OCI-LY7 (cell line): ENCODE data around the gene BAZ1A. TPM values are rescaled to one million over a fixed set of nuclear protein-coding genes. Genes with fewer than 3 reads are reported as not detected.
"Not testable (repeated sequence)": the region's sequence is repeated elsewhere in the genome, so short reads cannot be mapped to it uniquely, and the experiment has no call there.

ENCODE experiments used
- BruUV-seq: library from RNA; stranded (reverse); fragments of 400-500 nt; replicated peaks from 2 replicates; lab custom pipeline; 2021; lab: Mats Ljungman, UMichigan
- CTCF ChIA-PET: fragments of 300-600 bp; sonication (Branson Sonifier 250); formaldehyde crosslinking; loops from one replicate; lab custom pipeline; 2022; ENCODE audit warnings: antibody characterized with exemption; ENCODE audit not compliant: unreplicated experiment; lab: Charles Lee
- POLR2A ChIA-PET: fragments of 300-600 bp; sonication (Branson Sonifier 250); formaldehyde crosslinking; loops from one replicate; lab custom pipeline; 2022; ENCODE audit warnings: antibody characterized with exemption; lab: Charles Lee
- DNase-seq: peaks from one replicate; pipeline ENCODE4 v3.0.0-alpha.2; 2015; ENCODE audit warnings: low spot score
- H2AFZ ChIP-seq: fragments of 200-600 bp; sonication (generic), shearing (Covaris generic); 2 replicates; pipeline ENCODE4 v1.6.1; 2014; ENCODE audit warnings: mild to moderate bottlenecking, antibody characterized with exemption, low read length, moderate library complexity
- H3K27ac ChIP-seq: fragments of 200-600 bp; sonication (generic); 2 replicates; pipeline ENCODE4 v1.5.1; 2014; ENCODE audit warnings: mixed run types, low read depth, mild to moderate bottlenecking, moderate library complexity, low read length, inconsistent platforms; ENCODE audit not compliant: poor library complexity, severe bottlenecking
- H3K36me3 ChIP-seq: fragments of 200-600 bp; sonication (generic); 2 replicates; pipeline ENCODE4 v1.6.1; 2014; ENCODE audit warnings: mild to moderate bottlenecking, antibody characterized with exemption, low read length, moderate library complexity, mixed read lengths; ENCODE audit not compliant: insufficient read depth
- H3K4me1 ChIP-seq: fragments of 200-600 bp; sonication (generic); 2 replicates; pipeline ENCODE4 v1.5.1; 2014; ENCODE audit warnings: mild to moderate bottlenecking, low read length; ENCODE audit not compliant: insufficient read depth, poor library complexity, severe bottlenecking
- H3K4me2 ChIP-seq: fragments of 200-600 bp; sonication (generic); 2 replicates; pipeline ENCODE4 v1.6.1; 2014; ENCODE audit warnings: mild to moderate bottlenecking, low read length
- H3K4me3 ChIP-seq: fragments of 200-600 bp; sonication (generic); 2 replicates; pipeline ENCODE4 v1.5.1; 2014; ENCODE audit warnings: mild to moderate bottlenecking, low read depth, low read length; ENCODE audit not compliant: poor library complexity, severe bottlenecking
- H3K79me2 ChIP-seq: fragments of 200-600 bp; sonication (generic); 2 replicates; pipeline ENCODE4 v1.6.1; 2016; ENCODE audit warnings: low read depth, mild to moderate bottlenecking, low read length, moderate library complexity, mixed read lengths; ENCODE audit not compliant: insufficient read depth
- H3K9me2 ChIP-seq: fragments of 200-600 bp; sonication (generic); 2 replicates; pipeline ENCODE4 v1.6.1; 2016; ENCODE audit warnings: mild to moderate bottlenecking, low read length, mixed read lengths; ENCODE audit not compliant: insufficient read depth
- H3K9me3 ChIP-seq: fragments of 200-600 bp; sonication (generic); 2 replicates; pipeline ENCODE4 v1.6.1; 2014; ENCODE audit warnings: mild to moderate bottlenecking, mixed run types, low read length, mixed read lengths
- H4K20me1 ChIP-seq: fragments of 200-600 bp; sonication (generic); 2 replicates; pipeline ENCODE4 v1.6.1; 2014; ENCODE audit warnings: mild to moderate bottlenecking, antibody characterized with exemption, low read length, moderate library complexity, mixed read lengths; ENCODE audit not compliant: insufficient read depth
- EZH2phosphoT487 ChIP-seq: fragments of 200-600 bp; sonication (generic); IDR thresholded peaks from 2 replicates; pipeline ENCODE4 v1.6.1; 2018; ENCODE audit warnings: low read depth, borderline replicate concordance, mild to moderate bottlenecking, mixed run types, antibody characterized with exemption, low read length, moderate library complexity, mixed read lengths
- intact Hi-C: fragments of 100-400 bp; cut with micrococcal nuclease; formaldehyde crosslinking; loops from one replicate; pipeline ENCODE4 v1.10.0; 2022; ENCODE audit not compliant: unreplicated experiment
- total RNA-seq, 2 experiments: library from RNA; depleted of rRNA in 1 of 2; stranded (reverse); fragments of >200 nt in 1 of 2; shearing (Covaris generic) in 1 of 2; gene quantifications; 2 replicates each; pipeline ENCODE4 v1.2.3, GENCODE V29; 2014 to 2022
- TF ChIP-seq, protein P1 (sequence below): fragments of 200-600 bp; sonication (generic); conservative IDR thresholded peaks from 2 replicates; pipeline ENCODE4 v1.5.1; 2014; ENCODE audit warnings: mild to moderate bottlenecking, antibody characterized with exemption, low read length, moderate library complexity, mixed read lengths

Gene BAZ1A
- total RNA-seq, 2 experiments from 2014 or later, result 42.2 to 58.6 TPM

DNA sequence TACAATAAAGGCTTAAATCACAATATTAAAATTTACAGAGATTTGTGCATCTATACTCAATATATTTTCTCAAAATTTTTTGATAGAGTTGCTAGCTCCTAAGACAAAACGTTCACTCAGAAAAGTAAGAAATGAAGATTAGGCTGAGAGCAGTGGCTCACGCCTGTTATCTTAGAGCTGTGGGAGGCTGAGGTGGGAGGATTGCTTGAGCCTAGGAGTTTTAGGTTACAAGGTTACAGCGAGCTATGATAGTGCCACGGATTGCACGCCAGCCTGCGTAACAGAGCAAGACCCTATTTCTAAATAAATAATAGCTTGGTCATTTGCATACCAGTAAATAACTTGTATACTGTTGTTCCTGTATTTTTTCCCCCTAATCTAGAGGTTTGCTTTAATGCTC, 125.8 kb downstream of the BAZ1A start:
- ChIA-PET CTCF (no interaction called here), POLR2A (interaction anchor here (0.5 to 1.3 kb wide), 8 partner anchors 10 to 1572 kb away, joined by 3 to 4 read pairs (median 4); no protein-coding TSS in a partner anchor)
- H3K79me2 ChIP-seq, result no peaks in the 10 kb centered on the region
- no peak overlapping the region for H2AFZ ChIP-seq
- no TSS peak for BruUV-seq
- H3K9me3 ChIP-seq, result no peaks in the 10 kb centered on the region
- H3K4me2 ChIP-seq, result no peak overlapping the region
- H3K4me1 ChIP-seq, result no peaks in the 10 kb centered on the region
- H3K9me2 ChIP-seq, result no peaks in the 10 kb centered on the region
- H4K20me1 ChIP-seq, result no peaks in the 10 kb centered on the region
- H3K4me3 ChIP-seq, result no peak overlapping the region
- no peak overlapping the region for H3K27ac ChIP-seq
- peaks cover 30% of the 10 kb centered on the region for H3K36me3 ChIP-seq
- TF ChIP-seq EZH2phosphoT487, result no peak
- TF ChIP-seq, protein P1, sequence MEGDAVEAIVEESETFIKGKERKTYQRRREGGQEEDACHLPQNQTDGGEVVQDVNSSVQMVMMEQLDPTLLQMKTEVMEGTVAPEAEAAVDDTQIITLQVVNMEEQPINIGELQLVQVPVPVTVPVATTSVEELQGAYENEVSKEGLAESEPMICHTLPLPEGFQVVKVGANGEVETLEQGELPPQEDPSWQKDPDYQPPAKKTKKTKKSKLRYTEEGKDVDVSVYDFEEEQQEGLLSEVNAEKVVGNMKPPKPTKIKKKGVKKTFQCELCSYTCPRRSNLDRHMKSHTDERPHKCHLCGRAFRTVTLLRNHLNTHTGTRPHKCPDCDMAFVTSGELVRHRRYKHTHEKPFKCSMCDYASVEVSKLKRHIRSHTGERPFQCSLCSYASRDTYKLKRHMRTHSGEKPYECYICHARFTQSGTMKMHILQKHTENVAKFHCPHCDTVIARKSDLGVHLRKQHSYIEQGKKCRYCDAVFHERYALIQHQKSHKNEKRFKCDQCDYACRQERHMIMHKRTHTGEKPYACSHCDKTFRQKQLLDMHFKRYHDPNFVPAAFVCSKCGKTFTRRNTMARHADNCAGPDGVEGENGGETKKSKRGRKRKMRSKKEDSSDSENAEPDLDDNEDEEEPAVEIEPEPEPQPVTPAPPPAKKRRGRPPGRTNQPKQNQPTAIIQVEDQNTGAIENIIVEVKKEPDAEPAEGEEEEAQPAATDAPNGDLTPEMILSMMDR, result no peak
- DNase-seq, result no peak
- intact Hi-C loops, result no loop called here

DNA sequence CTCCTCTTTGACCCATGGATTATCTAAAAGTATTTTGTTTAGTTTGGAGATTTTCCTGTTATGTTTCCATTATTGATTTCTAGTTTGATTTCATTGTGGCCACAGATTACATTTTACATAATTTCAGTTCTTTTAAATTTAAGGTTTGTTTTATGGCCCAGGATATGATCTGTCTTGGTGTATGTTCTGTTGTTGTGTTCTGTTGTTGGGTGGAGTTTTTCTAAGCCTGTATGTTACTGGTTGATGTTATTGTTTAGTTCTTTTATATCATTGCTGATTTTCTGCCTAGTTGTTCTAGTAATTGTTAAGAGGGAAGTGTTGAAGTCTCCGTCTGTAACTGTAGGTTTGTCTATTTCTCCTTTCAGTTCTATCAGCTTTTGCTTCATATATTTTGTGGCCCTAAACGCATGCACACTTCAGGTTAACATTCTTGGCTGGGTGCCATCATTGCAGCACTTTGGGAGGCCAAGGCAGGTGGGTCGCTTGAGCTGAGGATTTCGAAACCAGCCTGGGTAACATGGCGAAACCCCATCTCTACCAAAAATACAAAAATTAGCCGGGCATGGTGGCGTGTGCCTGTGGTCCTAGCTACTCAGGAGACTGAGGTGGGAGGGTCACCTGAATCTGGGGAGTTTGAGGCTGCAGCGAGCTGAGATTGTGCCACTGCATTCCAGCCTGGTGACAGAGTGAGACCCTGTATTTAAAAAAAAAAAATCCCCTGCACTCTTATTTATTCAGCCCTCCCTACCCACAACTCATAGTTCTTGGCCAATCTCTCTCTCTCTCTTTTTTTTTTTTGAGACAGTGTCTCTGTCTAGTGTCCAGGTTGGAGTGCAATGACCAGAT, 132.7 kb downstream of the BAZ1A start:
- no peaks in the 10 kb centered on the region for H3K79me2 ChIP-seq
- H3K36me3 ChIP-seq, result no peaks in the 10 kb centered on the region
- H3K9me3 ChIP-seq, result no peaks in the 10 kb centered on the region
- intact Hi-C loops, result no loop called here
- H3K4me1 ChIP-seq, result peaks cover 4% of the 10 kb centered on the region
- BruUV-seq, result no TSS peak
- H2AFZ ChIP-seq, result no peak overlapping the region
- POLR2A ChIA-PET, result interaction anchor here (0.7 to 1.1 kb wide), 5 partner anchors 11 to 225 kb away, joined by 3 to 4 read pairs (median 3); no protein-coding TSS in a partner anchor
- CTCF ChIA-PET, result no interaction called here
- no peak overlapping the region for H3K4me2 ChIP-seq
- TF ChIP-seq, protein P1, result no peak
- TF ChIP-seq EZH2phosphoT487, result no peak
- no peak for DNase-seq
- no peak overlapping the region for H3K27ac ChIP-seq
- no peaks in the 10 kb centered on the region for H4K20me1 ChIP-seq
- no peak overlapping the region for H3K4me3 ChIP-seq
- no peaks in the 10 kb centered on the region for H3K9me2 ChIP-seq

DNA sequence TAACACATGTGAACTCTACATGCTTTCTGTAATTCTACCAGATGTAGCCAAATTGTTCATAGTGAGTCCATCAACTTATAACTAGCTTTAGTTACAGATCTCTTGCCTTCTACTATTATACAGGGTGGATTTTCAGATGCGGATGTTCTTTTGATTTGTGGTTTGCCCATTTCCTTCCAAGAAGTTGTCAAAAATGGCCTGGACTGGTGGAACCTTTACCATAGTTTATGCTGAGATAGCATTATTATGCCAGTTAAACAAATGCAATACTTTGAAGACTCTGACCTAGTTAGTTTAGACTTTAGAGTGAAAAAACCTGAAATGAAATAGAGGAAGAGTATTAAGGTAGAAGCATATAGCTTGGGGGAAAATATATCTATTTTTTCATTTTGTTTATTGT, 133.3 kb downstream of the BAZ1A start:
- Histone ChIP-seq H3K79me2 (no peaks in the 10 kb centered on the region), H3K36me3 (no peaks in the 10 kb centered on the region), H3K4me1 (peaks cover 4% of the 10 kb centered on the region), H3K9me2 (no peaks in the 10 kb centered on the region), H3K9me3 (no peaks in the 10 kb centered on the region), H2AFZ (no peak overlapping the region), H3K27ac (no peak overlapping the region), H4K20me1 (no peaks in the 10 kb centered on the region), H3K4me2 (no peak overlapping the region), H3K4me3 (no peak overlapping the region)
- TF ChIP-seq, protein P1, result no peak
- TF ChIP-seq EZH2phosphoT487, result no peak
- intact Hi-C loops, result no loop called here
- no peak for DNase-seq
- POLR2A ChIA-PET, result interaction anchor here (1.0 to 1.1 kb wide), 2 partner anchors 67 to 114 kb away, joined by 3 read pairs; no protein-coding TSS in a partner anchor
- CTCF ChIA-PET, result no interaction called here
- no TSS peak for BruUV-seq

DNA sequence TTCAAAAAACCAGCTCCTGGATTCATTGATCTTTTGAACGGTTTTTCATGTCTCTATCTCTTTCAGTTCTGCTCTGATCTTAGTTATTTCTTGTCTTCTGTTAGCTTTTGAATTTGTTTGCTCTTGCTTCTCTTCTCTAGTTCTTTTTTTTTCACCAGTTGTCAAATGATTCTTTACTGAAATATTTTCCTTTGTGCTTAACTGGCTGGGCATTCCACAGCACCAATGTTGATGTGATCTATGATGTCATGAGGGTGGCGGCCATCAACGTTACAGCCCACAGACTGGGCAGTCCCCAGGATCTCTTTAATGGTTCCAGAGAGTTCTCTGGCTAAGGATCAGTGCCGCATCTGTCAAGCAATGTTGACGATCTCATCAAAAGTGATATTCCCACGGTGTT, 135.0 kb downstream of the BAZ1A start:
- H3K9me2 ChIP-seq, BruUV-seq, H4K20me1 ChIP-seq, H3K4me3 ChIP-seq, H3K27ac ChIP-seq, H3K4me1 ChIP-seq, POLR2A ChIA-PET, H3K4me2 ChIP-seq, H3K9me3 ChIP-seq, CTCF ChIA-PET, DNase-seq, intact Hi-C loops, H2AFZ ChIP-seq, H3K79me2 ChIP-seq, H3K36me3 ChIP-seq: not testable (repeated sequence)
